WTC11 (cell line): ENCODE measurements around the gene CDH11. TPM values are rescaled to one million over a fixed set of nuclear protein-coding genes. Genes with fewer than 3 reads are reported as not detected.

Experiments used
- ATAC-seq: fragments of 200-7000 bp; cut with Tn5 transposase; 2 replicates; pipeline ENCODE4 v1.10.0; 2021; ENCODE audit warnings: mild to moderate bottlenecking, moderate library complexity
- CTCF ChIA-PET: fragments of 300-600 bp; sonication (Branson Sonifier 250); formaldehyde crosslinking; loops from one replicate; lab custom pipeline; 2021; ENCODE audit warnings: antibody characterized with exemption; lab: Charles Lee
- POLR2A ChIA-PET: fragments of 350-600 bp; sonication (Branson Sonifier 250); formaldehyde crosslinking; loops from one replicate; lab custom pipeline; 2021; ENCODE audit warnings: antibody characterized with exemption; lab: Charles Lee
- DNase-seq: peaks from one replicate; pipeline ENCODE4 v3.0.0; 2021; ENCODE audit warnings: low spot score
- H3K27ac Mint-ChIP-seq: 2 replicates; pipeline ENCODE4 v1.8.0; 2021; ENCODE audit warnings: mixed read lengths
- H3K27me3 Mint-ChIP-seq: 2 replicates; pipeline ENCODE4 v1.8.0; 2021; ENCODE audit warnings: low read depth, mild to moderate bottlenecking, moderate library complexity, mixed read lengths
- H3K36me3 Mint-ChIP-seq: 2 replicates; pipeline ENCODE4 v1.8.0; 2021; ENCODE audit warnings: mixed read lengths
- H3K4me1 Mint-ChIP-seq: 2 replicates; pipeline ENCODE4 v1.8.0; 2022; ENCODE audit warnings: mixed read lengths
- H3K4me3 Mint-ChIP-seq: 2 replicates; pipeline ENCODE4 v1.8.0; 2021; ENCODE audit warnings: mild to moderate bottlenecking, moderate library complexity, mixed read lengths
- H3K9me3 Mint-ChIP-seq: 2 replicates; pipeline ENCODE4 v1.8.0; 2021; ENCODE audit warnings: mixed read lengths
- ATF6 ChIP-seq: sonication (generic); formaldehyde crosslinking; IDR thresholded peaks from 2 replicates; pipeline ENCODE4 v1.8.1; 2023; ENCODE audit warnings: mild to moderate bottlenecking, missing genetic modification reagents
- CBFB ChIP-seq: sonication (generic); formaldehyde crosslinking; IDR thresholded peaks from 2 replicates; pipeline ENCODE4 v1.8.1; 2022; ENCODE audit warnings: mild to moderate bottlenecking, low read depth, missing genetic modification reagents
- FOXP1 ChIP-seq: sonication (generic); formaldehyde crosslinking; IDR thresholded peaks from 2 replicates; pipeline ENCODE4 v1.8.0; 2022; ENCODE audit warnings: missing genetic modification reagents, mild to moderate bottlenecking, moderate library complexity, borderline replicate concordance
- GABPB1 ChIP-seq: sonication (generic); formaldehyde crosslinking; IDR thresholded peaks from 2 replicates; pipeline ENCODE4 v1.8.1; 2023; ENCODE audit warnings: mild to moderate bottlenecking, missing genetic modification reagents
- GRHL2 ChIP-seq: fragments of 250-450 bp; sonication (Bioruptor Pico); IDR thresholded peaks from 2 replicates; pipeline ENCODE4 v1.8.0; 2022; ENCODE audit warnings: mild to moderate bottlenecking, moderate library complexity; ENCODE audit not compliant: insufficient replicate concordance, severe bottlenecking
- JAZF1 ChIP-seq: fragments of 250-450 bp; sonication (Bioruptor Pico); IDR thresholded peaks from 2 replicates; pipeline ENCODE4 v1.9.0; 2021; ENCODE audit warnings: moderate library complexity, mild to moderate bottlenecking, inconsistent platforms
- NFE2L1 ChIP-seq: sonication (generic); formaldehyde crosslinking; IDR thresholded peaks from 2 replicates; pipeline ENCODE4 v1.8.1; 2023; ENCODE audit warnings: missing genetic modification reagents
- NR1H2 ChIP-seq: sonication (generic); formaldehyde crosslinking; IDR thresholded peaks from 2 replicates; pipeline ENCODE4 v1.9.0; 2021; ENCODE audit warnings: mild to moderate bottlenecking, moderate library complexity, missing genetic modification reagents
- PRRX2 ChIP-seq: fragments of 250-450 bp; sonication (Bioruptor Pico); IDR thresholded peaks from 2 replicates; pipeline ENCODE4 v1.8.0; 2021; ENCODE audit warnings: mild to moderate bottlenecking
- RELA ChIP-seq: sonication (generic); formaldehyde crosslinking; IDR thresholded peaks from 2 replicates; pipeline ENCODE4 v1.8.1; 2022; ENCODE audit warnings: missing genetic modification reagents, mild to moderate bottlenecking, borderline replicate concordance
- SMAD3 ChIP-seq: sonication (generic); formaldehyde crosslinking; IDR thresholded peaks from 2 replicates; pipeline ENCODE4 v1.8.0; 2022; ENCODE audit warnings: missing genetic modification reagents, mild to moderate bottlenecking, borderline replicate concordance
- TCF7 ChIP-seq: sonication (generic); formaldehyde crosslinking; IDR thresholded peaks from 2 replicates; pipeline ENCODE4 v1.8.0; 2022; ENCODE audit warnings: mild to moderate bottlenecking, low read depth, missing genetic modification reagents, moderate library complexity
- ZBTB21 ChIP-seq: sonication (generic); formaldehyde crosslinking; IDR thresholded peaks from 2 replicates; pipeline ENCODE4 v1.8.1; 2023; ENCODE audit warnings: mild to moderate bottlenecking, missing genetic modification reagents, borderline replicate concordance
- ZNF121 ChIP-seq: sonication (generic); formaldehyde crosslinking; IDR thresholded peaks from 2 replicates; pipeline ENCODE4 v1.8.0; 2023; ENCODE audit warnings: missing genetic modification reagents
- ZNF416 ChIP-seq: fragments of 250-450 bp; sonication (Bioruptor Pico); IDR thresholded peaks from 2 replicates; pipeline ENCODE4 v1.9.0; 2021; ENCODE audit warnings: mild to moderate bottlenecking, inconsistent platforms
- ZNF512 ChIP-seq: sonication (generic); formaldehyde crosslinking; IDR thresholded peaks from 2 replicates; pipeline ENCODE4 v1.8.1; 2022; ENCODE audit warnings: missing genetic modification reagents, borderline replicate concordance
- total RNA-seq: library from RNA; stranded (reverse); gene quantifications from 3 replicates; pipeline ENCODE4 v1.2.3, GENCODE V29; 2021
- TF ChIP-seq, protein P1 (sequence below): sonication (generic); formaldehyde crosslinking; IDR thresholded peaks from 2 replicates; pipeline ENCODE4 v1.8.1; 2022; ENCODE audit warnings: low read depth, mild to moderate bottlenecking, moderate library complexity, missing genetic modification reagents, borderline replicate concordance
- TF ChIP-seq, protein P2 (sequence below): sonication (generic); formaldehyde crosslinking; IDR thresholded peaks from 2 replicates; pipeline ENCODE4 v1.8.0; 2023; ENCODE audit warnings: missing genetic modification reagents, mild to moderate bottlenecking, borderline replicate concordance
- TF ChIP-seq, protein P3 (sequence below): sonication (generic); formaldehyde crosslinking; IDR thresholded peaks from 2 replicates; pipeline ENCODE4 v1.8.0; 2022; ENCODE audit warnings: mild to moderate bottlenecking, missing genetic modification reagents
- TF ChIP-seq, protein P4 (sequence below): fragments of 200-600 bp; IDR thresholded peaks from 2 replicates; pipeline ENCODE4 v1.8.0; 2022; ENCODE audit warnings: antibody characterized with exemption

CDH11 gene
- total RNA-seq, 1 experiment from 2014 or later, result 11.6 TPM

GRCh38 chr16:65075877-65076276 lies 46.0 kb downstream of the CDH11 start:
- CTCF ChIA-PET, result no interaction called here
- POLR2A ChIA-PET, result no interaction called here
- TF ChIP-seq ZNF512 (no peak), CBFB (CRISPR knock-in tag) (no peak), ZBTB21 (CRISPR knock-in tag) (no peak), SMAD3 (CRISPR knock-in tag) (no peak), RELA (CRISPR knock-in tag) (no peak), JAZF1 (no peak), FOXP1 (CRISPR knock-in tag) (no peak), NR1H2 (CRISPR knock-in tag) (no peak), ZNF121 (CRISPR knock-in tag) (no peak), TCF7 (CRISPR knock-in tag) (no peak), GABPB1 (CRISPR knock-in tag) (no peak), NFE2L1 (CRISPR knock-in tag) (no peak), PRRX2 (CRISPR knock-in tag) (no peak), ATF6 (CRISPR knock-in tag) (no peak), ZNF416 (CRISPR knock-in tag) (no peak), GRHL2 (CRISPR knock-in tag) (no peak)
- TF ChIP-seq, protein P1, sequence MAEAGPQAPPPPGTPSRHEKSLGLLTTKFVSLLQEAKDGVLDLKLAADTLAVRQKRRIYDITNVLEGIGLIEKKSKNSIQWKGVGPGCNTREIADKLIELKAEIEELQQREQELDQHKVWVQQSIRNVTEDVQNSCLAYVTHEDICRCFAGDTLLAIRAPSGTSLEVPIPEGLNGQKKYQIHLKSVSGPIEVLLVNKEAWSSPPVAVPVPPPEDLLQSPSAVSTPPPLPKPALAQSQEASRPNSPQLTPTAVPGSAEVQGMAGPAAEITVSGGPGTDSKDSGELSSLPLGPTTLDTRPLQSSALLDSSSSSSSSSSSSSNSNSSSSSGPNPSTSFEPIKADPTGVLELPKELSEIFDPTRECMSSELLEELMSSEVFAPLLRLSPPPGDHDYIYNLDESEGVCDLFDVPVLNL (CRISPR knock-in tag), result no peak
- TF ChIP-seq, protein P2, sequence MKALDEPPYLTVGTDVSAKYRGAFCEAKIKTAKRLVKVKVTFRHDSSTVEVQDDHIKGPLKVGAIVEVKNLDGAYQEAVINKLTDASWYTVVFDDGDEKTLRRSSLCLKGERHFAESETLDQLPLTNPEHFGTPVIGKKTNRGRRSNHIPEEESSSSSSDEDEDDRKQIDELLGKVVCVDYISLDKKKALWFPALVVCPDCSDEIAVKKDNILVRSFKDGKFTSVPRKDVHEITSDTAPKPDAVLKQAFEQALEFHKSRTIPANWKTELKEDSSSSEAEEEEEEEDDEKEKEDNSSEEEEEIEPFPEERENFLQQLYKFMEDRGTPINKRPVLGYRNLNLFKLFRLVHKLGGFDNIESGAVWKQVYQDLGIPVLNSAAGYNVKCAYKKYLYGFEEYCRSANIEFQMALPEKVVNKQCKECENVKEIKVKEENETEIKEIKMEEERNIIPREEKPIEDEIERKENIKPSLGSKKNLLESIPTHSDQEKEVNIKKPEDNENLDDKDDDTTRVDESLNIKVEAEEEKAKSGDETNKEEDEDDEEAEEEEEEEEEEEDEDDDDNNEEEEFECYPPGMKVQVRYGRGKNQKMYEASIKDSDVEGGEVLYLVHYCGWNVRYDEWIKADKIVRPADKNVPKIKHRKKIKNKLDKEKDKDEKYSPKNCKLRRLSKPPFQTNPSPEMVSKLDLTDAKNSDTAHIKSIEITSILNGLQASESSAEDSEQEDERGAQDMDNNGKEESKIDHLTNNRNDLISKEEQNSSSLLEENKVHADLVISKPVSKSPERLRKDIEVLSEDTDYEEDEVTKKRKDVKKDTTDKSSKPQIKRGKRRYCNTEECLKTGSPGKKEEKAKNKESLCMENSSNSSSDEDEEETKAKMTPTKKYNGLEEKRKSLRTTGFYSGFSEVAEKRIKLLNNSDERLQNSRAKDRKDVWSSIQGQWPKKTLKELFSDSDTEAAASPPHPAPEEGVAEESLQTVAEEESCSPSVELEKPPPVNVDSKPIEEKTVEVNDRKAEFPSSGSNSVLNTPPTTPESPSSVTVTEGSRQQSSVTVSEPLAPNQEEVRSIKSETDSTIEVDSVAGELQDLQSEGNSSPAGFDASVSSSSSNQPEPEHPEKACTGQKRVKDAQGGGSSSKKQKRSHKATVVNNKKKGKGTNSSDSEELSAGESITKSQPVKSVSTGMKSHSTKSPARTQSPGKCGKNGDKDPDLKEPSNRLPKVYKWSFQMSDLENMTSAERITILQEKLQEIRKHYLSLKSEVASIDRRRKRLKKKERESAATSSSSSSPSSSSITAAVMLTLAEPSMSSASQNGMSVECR (CRISPR knock-in tag), result no peak
- TF ChIP-seq, protein P3, sequence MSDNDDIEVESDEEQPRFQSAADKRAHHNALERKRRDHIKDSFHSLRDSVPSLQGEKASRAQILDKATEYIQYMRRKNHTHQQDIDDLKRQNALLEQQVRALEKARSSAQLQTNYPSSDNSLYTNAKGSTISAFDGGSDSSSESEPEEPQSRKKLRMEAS, result no peak
- TF ChIP-seq, protein P4, sequence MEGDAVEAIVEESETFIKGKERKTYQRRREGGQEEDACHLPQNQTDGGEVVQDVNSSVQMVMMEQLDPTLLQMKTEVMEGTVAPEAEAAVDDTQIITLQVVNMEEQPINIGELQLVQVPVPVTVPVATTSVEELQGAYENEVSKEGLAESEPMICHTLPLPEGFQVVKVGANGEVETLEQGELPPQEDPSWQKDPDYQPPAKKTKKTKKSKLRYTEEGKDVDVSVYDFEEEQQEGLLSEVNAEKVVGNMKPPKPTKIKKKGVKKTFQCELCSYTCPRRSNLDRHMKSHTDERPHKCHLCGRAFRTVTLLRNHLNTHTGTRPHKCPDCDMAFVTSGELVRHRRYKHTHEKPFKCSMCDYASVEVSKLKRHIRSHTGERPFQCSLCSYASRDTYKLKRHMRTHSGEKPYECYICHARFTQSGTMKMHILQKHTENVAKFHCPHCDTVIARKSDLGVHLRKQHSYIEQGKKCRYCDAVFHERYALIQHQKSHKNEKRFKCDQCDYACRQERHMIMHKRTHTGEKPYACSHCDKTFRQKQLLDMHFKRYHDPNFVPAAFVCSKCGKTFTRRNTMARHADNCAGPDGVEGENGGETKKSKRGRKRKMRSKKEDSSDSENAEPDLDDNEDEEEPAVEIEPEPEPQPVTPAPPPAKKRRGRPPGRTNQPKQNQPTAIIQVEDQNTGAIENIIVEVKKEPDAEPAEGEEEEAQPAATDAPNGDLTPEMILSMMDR, result no peak
- H3K9me3 Mint-ChIP-seq, result no peaks in the 10 kb centered on the region
- H3K4me3 Mint-ChIP-seq, result no peak overlapping the region
- H3K27ac Mint-ChIP-seq, result no peak overlapping the region
- peaks cover 11% of the 10 kb centered on the region for H3K4me1 Mint-ChIP-seq
- ATAC-seq, result no peak
- H3K36me3 Mint-ChIP-seq, result no peaks in the 10 kb centered on the region
- H3K27me3 Mint-ChIP-seq, result no peaks in the 10 kb centered on the region; the same call in 1 of the 2 replicates
- DNase-seq, result no peak
